ENCODE results near the gene GALR3.
A peak's percentile ranks its signal among the peaks of the same experiment; 100 is the strongest.

Gene GALR3

DNA sequence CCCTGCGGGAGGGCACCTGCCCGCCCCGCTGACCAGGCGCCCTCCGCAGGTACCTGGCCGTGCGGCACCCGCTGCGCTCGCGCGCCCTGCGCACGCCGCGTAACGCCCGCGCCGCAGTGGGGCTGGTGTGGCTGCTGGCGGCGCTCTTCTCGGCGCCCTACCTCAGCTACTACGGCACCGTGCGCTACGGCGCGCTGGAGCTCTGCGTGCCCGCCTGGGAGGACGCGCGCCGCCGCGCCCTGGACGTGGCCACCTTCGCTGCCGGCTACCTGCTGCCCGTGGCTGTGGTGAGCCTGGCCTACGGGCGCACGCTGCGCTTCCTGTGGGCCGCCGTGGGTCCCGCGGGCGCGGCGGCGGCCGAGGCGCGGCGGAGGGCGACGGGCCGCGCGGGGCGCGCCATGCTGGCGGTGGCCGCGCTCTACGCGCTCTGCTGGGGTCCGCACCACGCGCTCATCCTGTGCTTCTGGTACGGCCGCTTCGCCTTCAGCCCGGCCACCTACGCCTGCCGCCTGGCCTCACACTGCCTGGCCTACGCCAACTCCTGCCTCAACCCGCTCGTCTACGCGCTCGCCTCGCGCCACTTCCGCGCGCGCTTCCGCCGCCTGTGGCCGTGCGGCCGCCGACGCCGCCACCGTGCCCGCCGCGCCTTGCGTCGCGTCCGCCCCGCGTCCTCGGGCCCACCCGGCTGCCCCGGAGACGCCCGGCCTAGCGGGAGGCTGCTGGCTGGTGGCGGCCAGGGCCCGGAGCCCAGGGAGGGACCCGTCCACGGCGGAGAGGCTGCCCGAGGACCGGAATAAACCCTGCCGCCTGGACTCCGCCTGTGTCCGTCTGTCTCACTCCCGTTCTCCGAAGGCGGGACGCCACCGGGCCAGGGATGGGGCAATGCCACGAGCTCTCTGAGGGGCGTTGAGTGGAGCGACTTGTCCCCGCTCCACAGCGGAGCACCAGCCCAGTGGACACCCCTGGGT is 1.8 kb downstream of the GALR3 start:
- no peak for DNase-seq (ENCODE audit: low spot score)

GRCh38 chr22:37827056-37827455 is 3.9 kb downstream of the GALR3 start:
- DNase-seq (ENCODE audit: low spot score): no peak

DNA sequence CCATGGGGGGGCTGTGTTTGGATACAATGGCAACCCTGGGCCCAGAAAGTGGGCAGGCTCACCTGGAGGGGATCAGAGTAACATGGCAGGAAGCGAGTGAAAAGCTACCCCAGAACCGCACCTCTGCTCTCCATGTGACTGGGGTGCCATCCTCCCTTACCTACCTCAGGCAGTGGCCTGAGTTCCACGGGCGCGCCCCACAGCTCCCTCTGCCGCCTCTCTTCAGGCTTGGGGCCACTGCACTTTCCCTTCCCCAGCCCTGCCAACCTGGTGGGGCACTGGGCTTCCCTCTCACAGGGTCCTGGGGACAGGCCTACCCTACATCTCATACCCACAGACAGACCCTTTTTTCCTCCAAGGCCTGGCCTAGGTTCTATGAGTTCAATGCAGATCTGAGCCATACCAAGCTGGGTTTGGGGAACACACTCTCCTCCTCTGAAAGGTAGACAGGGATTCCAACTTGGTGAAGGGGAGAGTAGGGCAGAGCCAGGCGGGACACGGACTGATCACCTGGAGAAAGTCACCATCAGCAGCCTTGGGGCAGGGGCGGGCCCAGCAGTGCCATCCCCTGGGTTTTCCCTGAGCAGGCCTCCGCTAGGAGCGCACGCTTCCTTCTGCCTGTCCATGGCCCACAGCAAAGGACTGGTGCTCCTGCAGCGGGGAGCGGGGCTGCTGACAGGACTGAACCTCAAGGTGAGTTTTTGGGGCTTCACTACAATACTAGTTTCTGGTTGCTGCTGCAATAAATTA is 7.1 kb downstream of the GALR3 start:
- DNase-seq (ENCODE audit: low spot score): no peak

DNA sequence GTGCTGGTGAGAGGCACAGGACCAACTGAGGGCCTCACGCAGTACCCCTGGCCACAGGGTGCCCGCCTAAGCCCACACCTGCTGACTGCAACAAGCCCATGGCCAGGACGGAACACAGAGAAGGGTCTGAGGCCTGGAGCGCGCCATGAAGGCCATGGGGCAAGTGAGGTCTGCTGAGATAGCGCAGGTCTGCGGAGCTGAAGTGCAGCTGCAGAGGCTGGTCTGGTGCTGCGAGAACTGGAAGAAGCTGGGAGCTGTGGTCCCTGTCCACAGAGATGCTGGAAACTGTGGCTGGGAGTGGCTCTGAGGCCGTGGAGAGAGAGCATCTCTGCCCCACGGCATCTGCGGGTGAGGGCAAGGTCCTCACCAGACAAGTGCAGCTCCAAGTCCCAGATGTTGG is 8.3 kb downstream of the GALR3 start:
- DNase-seq (ENCODE audit: low spot score): no peak

DNA sequence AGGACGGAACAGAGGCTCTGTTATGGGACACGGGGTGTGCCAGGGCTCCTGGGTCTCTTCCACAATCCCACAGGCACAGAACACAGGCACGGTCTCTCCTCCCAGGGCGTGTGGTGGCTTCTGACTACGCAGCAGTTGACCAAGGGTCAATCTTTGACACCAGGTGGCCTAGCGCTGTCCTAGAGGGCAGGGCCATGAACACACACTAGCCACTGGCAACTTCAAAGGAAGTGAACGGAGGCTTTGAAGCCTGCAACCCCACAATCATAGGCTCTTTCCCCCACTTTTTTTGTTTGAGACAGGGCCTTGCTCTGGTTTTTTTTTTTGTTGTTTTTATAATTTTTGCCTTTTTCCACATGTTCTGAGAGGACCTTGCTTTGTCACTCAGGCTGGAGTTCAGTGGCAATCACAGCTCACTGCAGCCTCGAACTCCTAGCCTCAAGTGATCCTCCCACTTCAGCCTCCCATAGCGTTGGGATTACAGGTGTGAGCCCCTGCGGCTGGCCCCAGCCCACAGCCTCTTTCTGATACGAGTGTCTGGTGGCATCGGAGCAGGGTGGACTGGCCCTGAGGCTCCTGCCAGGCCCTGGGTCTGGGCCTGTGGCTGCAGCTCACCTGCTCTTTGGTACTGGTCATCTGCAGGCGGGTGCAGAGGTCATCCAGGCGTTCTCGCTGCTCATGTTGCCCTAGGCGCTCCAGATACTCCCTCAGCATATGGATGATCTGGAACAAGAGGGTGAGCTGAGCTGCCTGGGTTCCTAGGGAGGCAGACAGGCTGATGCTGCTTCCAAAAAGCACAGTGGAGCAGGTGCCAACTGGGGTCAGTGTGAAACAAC is 9.1 kb downstream of the GALR3 start:
- no peak for DNase-seq (ENCODE audit: low spot score)

GRCh38 chr22:37842015-37842793 is 19.0 kb downstream of the GALR3 start:
- no peak for DNase-seq (ENCODE audit: low spot score)

DNA sequence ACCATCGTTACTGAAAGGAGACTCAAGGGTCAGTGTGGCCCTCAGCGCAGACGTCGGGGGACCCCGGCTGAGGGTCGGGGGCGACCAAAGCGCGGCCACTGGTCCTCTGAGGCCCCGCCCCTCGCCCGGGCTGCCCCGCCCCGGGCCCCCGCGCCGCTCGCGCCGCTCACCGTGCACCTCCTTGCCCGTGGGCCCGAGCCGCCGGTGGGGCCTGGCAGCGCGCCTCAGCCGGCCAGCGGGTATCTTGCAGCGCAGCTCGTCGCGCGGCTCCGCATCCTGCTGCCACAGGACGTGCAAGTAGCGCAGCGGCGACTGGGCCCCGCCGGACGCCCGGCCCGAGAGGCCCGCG is 20.5 kb downstream of the GALR3 start:
- peak; percentile 86 for DNase-seq (ENCODE audit: low spot score)

GRCh38 chr22:37844904-37845329 is 21.7 kb downstream of the GALR3 start:
- DNase-seq (ENCODE audit: low spot score): no peak

GRCh38 chr22:37846433-37846832 is 23.3 kb downstream of the GALR3 start:
- DNase-seq (ENCODE audit: low spot score): no peak

- no peak for DNase-seq (ENCODE audit: low spot score)
Measured at GRCh38 chr22:37848587-37849088, 25.5 kb downstream of the GALR3 start.

DNA sequence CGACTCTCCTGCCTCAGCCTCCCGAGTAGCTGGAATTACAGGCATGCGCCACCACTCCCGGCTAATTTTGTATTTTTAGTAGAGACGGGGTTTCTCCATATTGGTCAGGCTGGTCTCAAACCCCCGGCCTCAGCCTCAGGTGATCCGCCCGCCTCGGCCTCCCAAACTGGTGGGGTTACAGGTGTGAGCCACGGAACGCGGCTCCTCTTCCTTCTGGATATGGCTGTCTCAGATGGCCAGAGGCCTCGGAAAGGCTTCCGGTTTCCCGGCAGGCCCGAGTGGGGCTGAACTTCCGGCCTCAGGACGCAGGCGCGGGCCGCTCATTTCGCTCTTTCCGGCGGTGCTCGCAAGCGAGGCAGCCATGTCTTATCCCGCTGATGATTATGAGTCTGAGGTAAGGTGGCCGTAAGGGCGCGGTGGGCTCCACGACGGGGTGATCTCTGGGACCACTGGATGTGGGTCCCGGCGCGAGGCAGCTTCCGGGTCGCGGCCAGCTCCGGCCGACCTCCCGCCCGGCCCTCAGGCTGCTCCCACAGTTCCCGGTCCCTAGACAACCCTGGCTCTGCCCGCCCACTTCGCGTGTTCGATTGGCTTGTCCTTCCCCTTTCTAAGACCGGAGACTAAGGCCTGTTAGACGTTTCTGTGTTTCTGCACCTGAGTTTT is 26.0 kb downstream of the GALR3 start, which contains the start of gene EIF3L:
EIF3L (plus strand) TSS at position 331 of the 663 bp plus-strand sequence; CDS start at position 362, 31 bp downstream.
- peak; percentile 95 for DNase-seq (ENCODE audit: low spot score)

DNA sequence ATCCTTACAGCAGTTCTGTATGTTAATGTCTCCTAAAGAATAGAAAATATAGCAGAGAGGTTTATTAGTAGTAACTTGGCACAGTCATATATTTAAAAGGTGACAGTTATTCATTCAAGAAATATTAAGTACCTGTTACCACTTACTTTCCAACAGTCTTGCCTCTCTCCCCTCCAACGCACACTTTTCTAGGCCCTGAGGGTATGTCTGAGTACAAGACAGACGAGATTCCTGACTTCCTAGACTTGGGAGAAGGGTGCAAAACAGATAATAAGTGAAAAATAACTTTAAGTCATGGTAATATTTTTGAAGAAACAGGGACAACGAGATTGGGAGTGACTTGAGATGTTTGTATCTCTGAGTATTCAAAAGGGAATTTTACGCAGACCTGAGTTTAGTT is 27.6 kb downstream of the GALR3 start:
- DNase-seq (ENCODE audit: low spot score): no peak

DNA sequence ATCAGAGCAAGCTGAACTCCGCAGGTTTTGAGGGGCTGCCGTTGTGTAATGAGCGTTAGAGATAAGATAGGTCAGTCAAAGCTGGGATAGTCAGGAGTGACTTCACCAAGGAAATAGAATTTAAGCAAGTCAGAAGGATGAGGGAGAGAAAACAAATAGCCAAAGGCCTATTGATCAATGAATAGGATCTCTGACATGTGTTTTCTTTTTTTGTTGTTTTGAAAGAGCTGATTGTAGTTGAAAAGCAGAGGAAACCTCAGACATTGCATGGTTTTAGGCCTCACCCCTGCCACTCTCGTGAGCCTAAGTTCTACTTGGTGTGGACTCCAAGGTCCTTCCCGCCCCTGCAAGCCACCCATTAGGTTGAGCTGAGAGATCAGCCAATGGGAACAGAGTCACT is 29.2 kb downstream of the GALR3 start:
- DNase-seq (ENCODE audit: low spot score): no peak

- no peak for DNase-seq (ENCODE audit: low spot score)
Measured at GRCh38 chr22:37854946-37855345, 31.8 kb downstream of the GALR3 start.

DNA sequence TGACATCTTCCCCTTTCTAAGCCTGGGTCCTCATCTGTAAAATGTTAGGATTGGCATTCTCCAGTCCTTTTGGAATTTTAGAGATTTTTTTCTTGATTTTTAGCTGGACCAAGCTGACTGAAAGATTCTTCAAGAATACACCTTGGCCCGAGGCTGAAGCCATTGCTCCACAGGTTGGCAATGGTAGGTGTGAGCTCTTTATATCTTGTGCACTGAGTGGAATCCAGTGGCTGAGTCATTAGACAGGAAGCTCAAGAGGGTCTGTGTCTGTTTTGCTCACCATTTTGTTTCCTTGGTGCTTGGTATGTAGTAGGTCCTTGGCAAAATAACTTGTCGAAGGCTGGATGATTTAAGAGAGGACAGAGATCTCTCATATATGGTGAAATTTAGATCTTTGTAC is 32.3 kb downstream of the GALR3 start:
- DNase-seq (ENCODE audit: low spot score): no peak

DNA sequence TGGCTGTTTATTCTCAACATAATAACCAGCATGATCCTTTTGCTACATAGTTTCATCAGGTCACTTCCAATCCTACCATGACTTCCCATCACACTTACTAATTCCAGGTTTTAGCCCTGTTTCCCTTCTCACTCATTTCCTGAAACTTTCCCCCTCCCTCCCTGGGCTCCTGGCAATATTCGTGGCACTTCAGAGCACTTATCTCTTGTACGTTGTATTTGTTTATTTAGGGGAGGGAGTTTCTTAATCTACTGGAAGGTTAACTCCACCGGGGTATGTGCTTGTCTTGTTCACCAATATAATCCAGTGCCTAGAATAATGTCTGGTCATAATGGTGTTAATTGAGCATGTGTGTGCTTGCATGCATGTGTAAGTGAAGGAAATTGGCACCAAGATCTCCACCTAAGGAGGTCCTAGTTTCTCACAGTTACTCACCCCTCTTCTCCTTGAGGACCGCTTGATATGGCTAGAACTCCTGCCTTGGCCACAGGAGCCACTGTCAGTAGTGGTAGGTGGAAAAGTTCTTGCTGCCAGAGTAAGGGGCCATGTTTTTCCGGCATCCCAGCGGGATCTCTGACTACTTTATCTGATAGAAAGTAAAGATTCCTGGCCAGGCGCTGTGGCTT is 37.7 kb downstream of the GALR3 start:
- DNase-seq (ENCODE audit: low spot score): no peak

GRCh38 chr22:37862570-37863325 is 39.6 kb downstream of the GALR3 start:
- DNase-seq (ENCODE audit: low spot score): no peak

GRCh38 chr22:37865510-37865909 is 42.3 kb downstream of the GALR3 start:
- DNase-seq (ENCODE audit: low spot score): peak; percentile 56

DNA sequence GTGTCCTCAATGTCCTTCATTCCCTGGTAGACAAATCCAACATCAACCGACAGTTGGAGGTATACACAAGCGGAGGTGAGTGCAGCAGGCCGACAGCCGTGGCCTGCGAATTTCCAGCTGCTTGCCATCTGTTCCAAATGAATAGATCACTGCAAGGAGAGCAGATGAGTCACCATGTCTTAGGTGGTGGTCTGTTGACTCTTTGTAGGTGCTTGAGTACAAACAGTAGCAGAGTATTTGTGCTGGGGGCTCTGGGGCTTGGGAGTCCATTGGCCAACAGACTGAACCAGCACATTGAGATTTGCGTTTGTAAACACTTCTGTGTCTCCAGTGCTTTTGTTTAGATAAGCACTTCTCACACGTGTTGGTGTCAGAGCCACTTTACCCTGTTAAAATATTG is 47.1 kb downstream of the GALR3 start:
- DNase-seq (ENCODE audit: low spot score): no peak
